CD4-positive, alpha-beta memory T cell (primary cell): ENCODE measurements around the gene ATF5. TPM values are rescaled to one million over a fixed set of nuclear protein-coding genes. Genes with fewer than 3 reads are reported as not detected.
"Not testable (repeated sequence)": the region's sequence is repeated elsewhere in the genome, so short reads cannot be mapped to it uniquely, and the experiment has no call there.

Experiments
- CTCF ChIA-PET: fragments of 350-600 bp; sonication (Branson Sonifier 250); formaldehyde crosslinking; loops from one replicate; lab custom pipeline; 2021; ENCODE audit warnings: inconsistent platforms; ENCODE audit not compliant: partially characterized antibody; lab: Charles Lee
- POLR2A ChIA-PET: fragments of 350-600 bp; sonication (Branson Sonifier 250); formaldehyde crosslinking; loops from one replicate; lab custom pipeline; 2021; ENCODE audit not compliant: partially characterized antibody; lab: Charles Lee
- DNase-seq, 5 donors: peaks; one replicate each; pipeline versions ENCODE4 v3.0.0 to v3.0.0-alpha.2; 2020 to 2022; ENCODE audit warnings: mixed read lengths in 1 of 5
- H3K27ac ChIP-seq: one replicate; pipeline ENCODE4 v1.7.0; 2013; ENCODE audit warnings: low read depth, low read length
- H3K27me3 ChIP-seq: 2 replicates; pipeline ENCODE4 v1.7.0; 2013; ENCODE audit warnings: mild to moderate bottlenecking, low read length, moderate library complexity; ENCODE audit not compliant: insufficient read depth
- H3K36me3 ChIP-seq: 2 replicates; pipeline ENCODE4 v1.7.0; 2013; ENCODE audit warnings: mild to moderate bottlenecking, low read length, moderate library complexity; ENCODE audit not compliant: insufficient read depth
- H3K4me1 ChIP-seq: 2 replicates; pipeline ENCODE4 v1.7.0; 2013; ENCODE audit warnings: mild to moderate bottlenecking, low read length, moderate library complexity; ENCODE audit not compliant: insufficient read depth
- H3K4me3 ChIP-seq, 2 donors: one replicate each; pipeline ENCODE4 v1.7.0; 2013; ENCODE audit warnings: low read length in 2 of 2, mild to moderate bottlenecking in 1 of 2
- H3K9me3 ChIP-seq, 2 donors: one replicate each; pipeline ENCODE4 v1.7.0; 2013; ENCODE audit warnings: low read length in 2 of 2, control low read depth in 1 of 2; ENCODE audit not compliant: control insufficient read depth in 1 of 2
- H3K27ac Mint-ChIP-seq, 7 donors: one replicate each; pipeline ENCODE4 v1.8.0; 2020 to 2021; ENCODE audit warnings: mixed read lengths in 7 of 7, mild to moderate bottlenecking in 6 of 7, inconsistent platforms in 3 of 7, moderate library complexity in 3 of 7
- H3K27me3 Mint-ChIP-seq, 2 donors: one replicate each; pipeline ENCODE4 v1.8.0; 2020 to 2021; ENCODE audit warnings: mixed read lengths in 2 of 2
- H3K36me3 Mint-ChIP-seq, 2 donors: one replicate each; pipeline ENCODE4 v1.8.0; 2020 to 2021; ENCODE audit warnings: mixed read lengths in 2 of 2, inconsistent platforms in 1 of 2, mild to moderate bottlenecking in 1 of 2
- H3K4me1 Mint-ChIP-seq, 4 donors: one replicate each; pipeline ENCODE4 v1.8.0; 2020 to 2021; ENCODE audit warnings: mixed read lengths in 4 of 4, mild to moderate bottlenecking in 1 of 4
- H3K4me3 Mint-ChIP-seq, 8 donors: one replicate each; pipeline ENCODE4 v1.8.0; 2020 to 2021; ENCODE audit warnings: mixed read lengths in 8 of 8, mild to moderate bottlenecking in 7 of 8, moderate library complexity in 6 of 8, inconsistent platforms in 3 of 8
- H3K9me3 Mint-ChIP-seq, 8 donors: one replicate each; pipeline ENCODE4 v1.8.0; 2020 to 2021; ENCODE audit warnings: mixed read lengths in 8 of 8, mild to moderate bottlenecking in 5 of 8, inconsistent platforms in 3 of 8, moderate library complexity in 1 of 8
- intact Hi-C: fragments of 100-400 bp; cut with micrococcal nuclease; formaldehyde crosslinking; loops from one replicate; pipeline ENCODE4 v1.15.1; 2023
- polyA plus RNA-seq, 2 donors: library from polyadenylated mRNA; unstranded; fragments of 300-500 nt; fragmentation: Illumina TruSeq; gene quantifications; one replicate each; pipeline ENCODE4 v1.2.3, GENCODE V29; 2021
- total RNA-seq, 2 experiments: library from RNA; stranded (reverse); gene quantifications; one replicate each; pipeline ENCODE4 v1.2.3, GENCODE V29; 2021

ATF5 gene
- total and polyA plus RNA-seq, 4 experiments from 2014 or later, result 1.8 to 8.3 (median 5.1) TPM

DNA sequence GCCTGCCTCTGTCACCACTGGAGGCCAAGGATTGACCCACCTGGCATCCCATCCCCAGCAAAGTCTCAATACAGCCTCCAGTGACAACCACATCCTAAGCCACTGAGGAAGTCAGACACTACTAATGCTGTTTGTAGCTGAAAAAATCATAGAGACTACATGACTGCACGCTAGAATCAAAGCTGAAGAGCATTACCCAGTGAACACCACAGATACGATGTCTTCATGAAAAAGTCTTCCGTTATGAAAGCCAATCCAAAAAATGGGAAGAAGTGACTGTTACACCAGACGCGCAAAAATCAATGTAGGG, 11.4 kb downstream of the ATF5 start:
- Histone ChIP-seq H3K4me1 (peaks cover 7% of the 10 kb centered on the region), H3K4me3 (no peak overlapping the region), H3K27me3 (no peaks in the 10 kb centered on the region), H3K9me3 (no peaks in the 10 kb centered on the region), H3K27ac (no peak overlapping the region), H3K36me3 (no peaks in the 10 kb centered on the region)
- intact Hi-C loops, result no loop called here
- no peaks in the 10 kb centered on the region for H3K9me3 Mint-ChIP-seq
- no peaks in the 10 kb centered on the region for H3K36me3 Mint-ChIP-seq
- H3K4me3 Mint-ChIP-seq, result no peak overlapping the region
- no peak for DNase-seq
- no peak overlapping the region for H3K27ac Mint-ChIP-seq
- peaks cover 10 to 15% of the 10 kb centered on the region in 2 donors for H3K27me3 Mint-ChIP-seq
- peaks cover 0 to 8% (median 4%) of the 10 kb centered on the region in 4 donors for H3K4me1 Mint-ChIP-seq
- ChIA-PET POLR2A (no interaction called here), CTCF (no interaction called here)

- H3K27ac ChIP-seq, H3K36me3 ChIP-seq, H3K27me3 ChIP-seq, H3K9me3 Mint-ChIP-seq, H3K36me3 Mint-ChIP-seq, H3K4me1 ChIP-seq, CTCF ChIA-PET, DNase-seq, intact Hi-C loops, POLR2A ChIA-PET, H3K4me3 Mint-ChIP-seq, H3K4me1 Mint-ChIP-seq, H3K9me3 ChIP-seq, H3K27ac Mint-ChIP-seq, H3K4me3 ChIP-seq: not testable (repeated sequence)
- H3K27me3 Mint-ChIP-seq, result peaks cover 16 to 22% of the 10 kb centered on the region in 2 donors
These were observed 15.6 kb downstream of the ATF5 start for GRCh38 chr19:49944567-49944966.

GRCh38 chr19:49946415-49946814, 17.4 kb downstream of the ATF5 start:
- Mint-ChIP-seq H3K4me1 (no peaks in the 10 kb centered on the region), H3K9me3 (peaks cover 0 to 3% (median 0%) of the 10 kb centered on the region in 8 donors), H3K27ac (no peak overlapping the region), H3K36me3 (no peaks in the 10 kb centered on the region), H3K27me3 (peaks cover 18 to 22% of the 10 kb centered on the region in 2 donors), H3K4me3 (no peak overlapping the region)
- ChIA-PET CTCF (no interaction called here), POLR2A (no interaction called here)
- Histone ChIP-seq H3K27ac (no peak overlapping the region), H3K4me1 (no peaks in the 10 kb centered on the region), H3K36me3 (no peaks in the 10 kb centered on the region), H3K27me3 (no peaks in the 10 kb centered on the region), H3K4me3 (no peak overlapping the region), H3K9me3 (no peaks in the 10 kb centered on the region)
- intact Hi-C loops, result no loop called here
- no peak for DNase-seq

- Mint-ChIP-seq H3K36me3 (no peaks in the 10 kb centered on the region), H3K27ac (no peak overlapping the region), H3K27me3 (peaks cover 10 to 25% of the 10 kb centered on the region in 2 donors), H3K4me1 (no peaks in the 10 kb centered on the region), H3K4me3 (no peak overlapping the region), H3K9me3 (peaks cover 0 to 4% (median 0%) of the 10 kb centered on the region in 8 donors)
- H3K4me1 ChIP-seq, result no peaks in the 10 kb centered on the region
- no peak overlapping the region for H3K4me3 ChIP-seq
- CTCF ChIA-PET, result interaction anchor here (1.1 to 1.4 kb wide), 2 partner anchors 12 to 35 kb away, joined by 3 to 4 read pairs; no protein-coding TSS in a partner anchor
- no peaks in the 10 kb centered on the region for H3K36me3 ChIP-seq
- intact Hi-C loops, result no loop called here
- H3K9me3 ChIP-seq, result no peaks in the 10 kb centered on the region
- H3K27ac ChIP-seq, result no peak overlapping the region
- H3K27me3 ChIP-seq, result no peaks in the 10 kb centered on the region
- POLR2A ChIA-PET, result no interaction called here
- no peak for DNase-seq
These were observed 21.0 kb downstream of the ATF5 start for GRCh38 chr19:49949742-49950589.

DNA sequence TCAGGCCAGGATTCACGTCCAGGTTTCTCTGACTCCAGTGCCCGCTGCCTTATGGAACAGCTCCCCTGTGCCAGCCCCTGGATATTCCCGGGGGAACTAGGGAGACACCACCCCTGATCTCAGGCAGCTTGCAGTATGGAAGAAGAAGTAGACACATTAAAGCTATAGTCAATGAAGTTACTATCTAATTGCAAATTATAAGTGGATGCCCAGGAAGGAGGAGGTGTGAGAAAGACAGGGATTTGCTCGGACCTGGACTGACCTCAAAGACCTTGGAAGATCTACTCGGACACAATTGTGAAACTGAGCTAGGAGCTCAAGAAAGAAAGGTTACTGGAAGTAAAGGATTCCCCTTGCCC, 21.6 kb downstream of the ATF5 start:
- peaks cover 9 to 22% of the 10 kb centered on the region in 2 donors for H3K27me3 Mint-ChIP-seq
- H3K36me3 Mint-ChIP-seq, result no peaks in the 10 kb centered on the region
- no peaks in the 10 kb centered on the region for H3K36me3 ChIP-seq
- no peak overlapping the region for H3K4me3 Mint-ChIP-seq
- CTCF ChIA-PET, result interaction anchor here (0.6 to 1.1 kb wide), 2 partner anchors 15 to 34 kb away, joined by 3 read pairs; no protein-coding TSS in a partner anchor
- no peak for DNase-seq
- H3K4me1 Mint-ChIP-seq, result no peaks in the 10 kb centered on the region
- intact Hi-C loops, result no loop called here
- no peak overlapping the region for H3K27ac ChIP-seq
- H3K9me3 ChIP-seq, result no peaks in the 10 kb centered on the region
- no peak overlapping the region for H3K27ac Mint-ChIP-seq
- no peaks in the 10 kb centered on the region for H3K4me1 ChIP-seq
- H3K4me3 ChIP-seq, result no peak overlapping the region
- POLR2A ChIA-PET, result no interaction called here
- no peaks in the 10 kb centered on the region for H3K27me3 ChIP-seq
- H3K9me3 Mint-ChIP-seq, result peaks cover 0 to 5% (median 0%) of the 10 kb centered on the region in 8 donors

GRCh38 chr19:49950956-49951526, 22.0 kb downstream of the ATF5 start:
- intact Hi-C loops, result no loop called here
- Mint-ChIP-seq H3K9me3 (peaks cover 0 to 4% (median 0%) of the 10 kb centered on the region in 8 donors), H3K27ac (no peak overlapping the region), H3K27me3 (peaks cover 8 to 20% of the 10 kb centered on the region in 2 donors), H3K4me3 (no peak overlapping the region), H3K36me3 (no peaks in the 10 kb centered on the region), H3K4me1 (no peaks in the 10 kb centered on the region)
- DNase-seq, result no peak
- Histone ChIP-seq H3K27ac (no peak overlapping the region), H3K27me3 (no peaks in the 10 kb centered on the region), H3K36me3 (no peaks in the 10 kb centered on the region), H3K9me3 (no peaks in the 10 kb centered on the region), H3K4me3 (no peak overlapping the region), H3K4me1 (no peaks in the 10 kb centered on the region)
- ChIA-PET POLR2A (no interaction called here), CTCF (interaction anchor here (0.6 to 1.1 kb wide), 2 partner anchors 15 to 34 kb away, joined by 3 read pairs; no protein-coding TSS in a partner anchor)

- no peaks in the 10 kb centered on the region for H3K4me1 Mint-ChIP-seq
- H3K27me3 Mint-ChIP-seq, result peaks cover 5 to 15% of the 10 kb centered on the region in 2 donors
- Histone ChIP-seq H3K36me3 (no peaks in the 10 kb centered on the region), H3K27ac (no peak overlapping the region), H3K9me3 (no peaks in the 10 kb centered on the region), H3K27me3 (no peaks in the 10 kb centered on the region), H3K4me1 (no peaks in the 10 kb centered on the region), H3K4me3 (no peak overlapping the region)
- intact Hi-C loops, result no loop called here
- no peak for DNase-seq
- peak overlapping the region in 1 of 7 donors; percentile 35 for H3K27ac Mint-ChIP-seq
- no peak overlapping the region for H3K4me3 Mint-ChIP-seq
- POLR2A ChIA-PET, result no interaction called here
- no peaks in the 10 kb centered on the region for H3K36me3 Mint-ChIP-seq
- CTCF ChIA-PET, result no interaction called here
- H3K9me3 Mint-ChIP-seq, result peaks cover 0 to 2% (median 0%) of the 10 kb centered on the region in 8 donors
These were observed 22.9 kb downstream of the ATF5 start for GRCh38 chr19:49951806-49952478.
